ENCODE measurements around the gene PCNX1.
"Not testable (repeated sequence)": the region's sequence is repeated elsewhere in the genome, so short reads cannot be mapped to it uniquely, and the experiment has no call there.

Gene PCNX1

DNA sequence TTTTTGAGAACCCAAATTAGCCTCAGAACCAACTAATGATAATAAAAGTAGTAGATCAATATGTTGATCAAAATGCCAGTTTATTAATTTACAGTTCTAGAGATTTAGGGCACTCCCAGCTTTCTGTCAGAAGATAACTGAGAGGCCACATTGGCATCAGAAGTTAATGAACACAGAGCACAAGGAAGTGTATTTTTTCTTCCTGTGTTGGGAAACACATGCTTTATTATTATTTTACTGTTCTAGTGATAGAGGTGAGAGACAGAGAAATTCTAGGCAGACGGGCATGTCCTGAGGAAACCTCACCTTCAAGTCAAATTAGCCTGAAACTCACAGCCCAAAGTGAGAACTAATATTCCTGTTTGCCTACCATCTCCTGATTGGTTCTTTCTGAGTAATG is 213.7 kb downstream of the PCNX1 start:
- no peak for DNase-seq (ENCODE audit: low spot score in 2 of 2)
- H3K27ac Mint-ChIP-seq, result no peak overlapping the region
- H3K4me1 Mint-ChIP-seq, result peaks cover 22% of the 10 kb centered on the region
- H3K4me3 Mint-ChIP-seq, result no peak overlapping the region
- no peaks in the 10 kb centered on the region for H3K9me3 Mint-ChIP-seq
- H3K27me3 Mint-ChIP-seq, result no peaks in the 10 kb centered on the region
- ATAC-seq (ENCODE audit: low read depth), result no peak
- no peaks in the 10 kb centered on the region for H3K36me3 Mint-ChIP-seq

DNA sequence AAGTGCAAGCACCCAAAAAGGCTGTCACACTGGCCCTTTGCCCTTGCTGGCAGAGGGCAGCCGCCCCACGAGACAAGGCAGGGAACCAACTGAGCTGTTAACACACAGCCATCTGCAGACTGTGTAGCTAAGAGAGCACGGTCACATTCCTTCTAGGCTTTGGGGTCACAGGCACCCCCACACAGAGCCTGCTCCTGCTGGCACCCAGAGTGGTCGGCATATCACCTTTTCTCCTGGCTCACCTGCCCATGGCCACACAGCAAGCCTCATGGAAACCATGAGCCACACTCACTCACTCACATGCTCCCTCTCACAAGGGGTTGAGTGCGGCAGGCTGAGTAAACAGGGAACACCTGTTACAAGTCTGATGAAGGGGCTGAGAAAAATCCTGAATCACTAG is 214.5 kb downstream of the PCNX1 start:
- H3K9me3 Mint-ChIP-seq, result no peaks in the 10 kb centered on the region
- ATAC-seq (ENCODE audit: low read depth) (no peak), DNase-seq (ENCODE audit: low spot score in 2 of 2) (no peak)
- H3K4me1 Mint-ChIP-seq, result peaks cover 16% of the 10 kb centered on the region
- H3K27me3 Mint-ChIP-seq, result no peaks in the 10 kb centered on the region
- no peak overlapping the region for H3K4me3 Mint-ChIP-seq
- no peaks in the 10 kb centered on the region for H3K36me3 Mint-ChIP-seq
- no peak overlapping the region for H3K27ac Mint-ChIP-seq

DNA sequence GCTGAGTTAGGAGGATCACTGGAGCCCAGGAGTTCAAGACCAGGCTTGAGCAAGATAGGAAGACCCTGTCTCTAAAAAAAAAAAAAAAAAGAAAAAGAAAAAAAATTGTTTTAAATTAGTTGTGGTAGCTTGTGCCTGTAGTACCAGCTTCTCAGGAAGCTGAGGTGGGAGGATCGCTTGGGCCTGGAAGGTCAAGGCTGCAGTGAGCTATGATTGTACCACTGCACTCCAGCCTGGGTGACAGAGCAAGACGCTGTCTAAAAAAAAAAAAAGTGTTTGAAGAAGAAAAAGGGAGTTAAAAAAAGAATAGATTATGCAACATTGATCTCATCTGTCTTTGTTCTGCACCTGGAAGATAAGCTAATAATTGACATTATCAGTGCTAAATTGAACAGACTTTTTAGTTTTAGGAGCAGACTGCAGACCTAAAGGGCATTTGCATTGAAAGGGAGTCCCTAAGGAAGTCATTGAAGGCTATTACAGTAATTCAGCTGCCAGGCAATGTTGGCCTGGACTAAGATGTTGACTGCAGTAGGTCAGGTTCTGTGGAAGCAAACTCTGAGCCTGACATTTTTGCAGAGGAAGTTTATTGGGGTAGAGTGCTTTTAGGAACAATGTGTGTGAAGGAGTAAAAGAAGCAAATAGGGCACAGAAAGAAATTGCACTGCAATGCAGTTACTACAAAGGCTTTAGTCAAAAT is 215.8 kb downstream of the PCNX1 start:
- H3K9me3 Mint-ChIP-seq, result no peaks in the 10 kb centered on the region
- H3K4me3 Mint-ChIP-seq, result no peak overlapping the region
- no peaks in the 10 kb centered on the region for H3K36me3 Mint-ChIP-seq
- no peak overlapping the region for H3K27ac Mint-ChIP-seq
- no peak for ATAC-seq (ENCODE audit: low read depth)
- peaks cover 6% of the 10 kb centered on the region for H3K4me1 Mint-ChIP-seq
- no peaks in the 10 kb centered on the region for H3K27me3 Mint-ChIP-seq
- no peak for DNase-seq (ENCODE audit: low spot score in 2 of 2)

- H3K36me3 Mint-ChIP-seq, result no peaks in the 10 kb centered on the region
- H3K27me3 Mint-ChIP-seq, result no peaks in the 10 kb centered on the region
- no peak overlapping the region for H3K27ac Mint-ChIP-seq
- no peak for DNase-seq (ENCODE audit: low spot score in 2 of 2)
- no peak overlapping the region for H3K4me3 Mint-ChIP-seq
- ATAC-seq (ENCODE audit: low read depth), result no peak
- H3K9me3 Mint-ChIP-seq, result no peaks in the 10 kb centered on the region
- H3K4me1 Mint-ChIP-seq, result peaks cover 2% of the 10 kb centered on the region
These were observed 216.4 kb downstream of the PCNX1 start for GRCh38 chr14:71123579-71124135.

DNA sequence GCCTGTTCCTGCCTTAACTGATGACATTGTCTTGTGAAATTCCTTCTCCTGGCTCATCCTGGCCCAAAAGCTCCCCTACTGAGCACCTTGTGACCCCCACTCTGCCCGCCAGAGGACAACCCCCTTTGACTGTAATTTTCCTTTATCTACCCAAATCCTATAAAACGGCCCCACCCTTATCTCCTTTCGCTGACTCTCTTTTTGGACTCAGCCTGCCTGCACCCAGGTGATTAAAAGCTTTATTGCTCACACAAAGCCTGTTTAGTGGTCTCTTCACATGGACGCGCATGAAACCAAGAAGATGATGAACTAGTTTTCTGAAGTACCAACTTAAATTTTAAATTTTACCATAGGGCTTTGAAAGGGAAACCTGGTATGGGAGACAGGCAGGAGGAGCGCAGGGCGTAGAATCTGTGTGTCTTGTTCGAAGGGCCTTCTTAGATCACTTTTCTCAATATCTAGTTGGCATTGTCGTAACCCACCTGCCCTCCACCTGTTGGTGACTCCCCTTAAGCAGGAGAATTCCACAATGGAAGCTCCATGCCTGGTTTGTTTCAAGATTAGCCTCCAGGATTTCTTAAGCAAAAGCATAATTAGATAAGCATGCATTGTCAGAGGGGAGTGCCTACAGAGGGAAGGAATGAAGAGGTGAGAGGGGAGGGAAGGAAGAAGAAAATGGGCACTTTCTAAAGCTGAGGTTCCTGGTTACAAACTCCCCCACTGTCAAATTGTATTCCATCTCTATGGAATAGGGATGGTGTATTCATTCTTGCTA is 222.6 kb downstream of the PCNX1 start:
- not testable (repeated sequence) for H3K4me1 Mint-ChIP-seq; DNase-seq (ENCODE audit: low spot score in 2 of 2); H3K36me3 Mint-ChIP-seq; H3K9me3 Mint-ChIP-seq; H3K27me3 Mint-ChIP-seq; ATAC-seq (ENCODE audit: low read depth); H3K4me3 Mint-ChIP-seq
- peak overlapping the region; percentile 28 for H3K27ac Mint-ChIP-seq

- no peaks in the 10 kb centered on the region for H3K36me3 Mint-ChIP-seq
- H3K4me3 Mint-ChIP-seq, result no peak overlapping the region
- H3K27me3 Mint-ChIP-seq, result no peaks in the 10 kb centered on the region
- no peaks in the 10 kb centered on the region for H3K9me3 Mint-ChIP-seq
- H3K4me1 Mint-ChIP-seq, result peaks cover 7% of the 10 kb centered on the region
- H3K27ac Mint-ChIP-seq, result peak overlapping the region; percentile 28
- DNase-seq (ENCODE audit: low spot score in 2 of 2), result no peak
- ATAC-seq (ENCODE audit: low read depth), result peak; percentile 80
These were observed 223.4 kb downstream of the PCNX1 start for GRCh38 chr14:71130491-71131179.

DNA sequence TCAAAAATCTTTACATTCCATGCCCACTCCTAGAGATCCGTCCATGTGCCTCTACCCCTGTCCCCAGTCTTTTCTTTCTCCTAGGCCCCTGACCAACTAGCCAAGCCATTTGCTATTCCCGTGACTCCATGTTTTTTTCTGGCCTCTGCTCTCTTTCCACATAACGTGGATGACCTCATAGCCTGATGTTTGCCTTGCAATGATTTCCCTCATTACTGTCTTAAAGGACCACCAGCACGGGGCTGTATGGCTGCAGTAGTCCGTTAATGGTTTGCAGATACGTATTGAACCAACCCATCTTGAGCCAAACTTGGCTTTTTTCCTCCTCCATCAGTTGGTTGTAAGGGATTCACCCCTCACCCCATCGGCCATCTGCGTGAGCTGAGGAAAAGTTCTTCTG is 226.0 kb downstream of the PCNX1 start:
- Mint-ChIP-seq H3K9me3 (no peaks in the 10 kb centered on the region), H3K27ac (no peak overlapping the region), H3K27me3 (no peaks in the 10 kb centered on the region), H3K4me1 (peaks cover 7% of the 10 kb centered on the region), H3K36me3 (no peaks in the 10 kb centered on the region), H3K4me3 (no peak overlapping the region)
- DNase-seq (ENCODE audit: low spot score in 2 of 2), result no peak
- no peak for ATAC-seq (ENCODE audit: low read depth)

- ATAC-seq (ENCODE audit: low read depth), result no peak
These were observed 228.2 kb downstream of the PCNX1 start for GRCh38 chr14:71135496-71135895.

DNA sequence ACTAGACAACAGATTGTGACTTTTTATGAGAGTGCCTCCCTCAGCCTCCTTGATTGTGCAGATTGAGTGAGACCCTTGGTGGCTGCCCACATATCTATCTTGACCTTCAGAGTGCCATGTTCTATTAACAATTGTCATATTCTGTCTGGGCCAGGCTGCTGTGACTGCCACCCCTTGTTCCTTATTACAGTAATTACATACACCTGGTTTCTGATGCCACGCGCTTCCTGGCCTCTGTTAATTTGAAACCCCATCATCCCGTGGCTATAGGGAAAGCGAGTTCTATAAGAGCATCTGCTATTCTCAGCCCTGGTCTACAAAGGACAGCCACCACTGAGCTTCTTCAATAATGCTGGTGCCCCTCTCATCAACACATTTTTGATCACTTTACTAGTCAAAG is 228.7 kb downstream of the PCNX1 start:
- Mint-ChIP-seq H3K27ac (no peak overlapping the region), H3K36me3 (no peaks in the 10 kb centered on the region), H3K27me3 (peaks cover 1% of the 10 kb centered on the region), H3K9me3 (no peaks in the 10 kb centered on the region), H3K4me1 (peaks cover 8% of the 10 kb centered on the region), H3K4me3 (no peak overlapping the region)
- no peak for ATAC-seq (ENCODE audit: low read depth)
- DNase-seq (ENCODE audit: low spot score in 2 of 2), result no peak

More at GRCh38 chr14:71135496-71135895, 228.2 kb downstream of the PCNX1 start:
- peaks cover 1% of the 10 kb centered on the region for H3K27me3 Mint-ChIP-seq
- H3K27ac Mint-ChIP-seq, result no peak overlapping the region
- DNase-seq (ENCODE audit: low spot score in 2 of 2), result no peak
- H3K36me3 Mint-ChIP-seq, result no peaks in the 10 kb centered on the region
- H3K4me3 Mint-ChIP-seq, result no peak overlapping the region
- peaks cover 12% of the 10 kb centered on the region for H3K4me1 Mint-ChIP-seq
- H3K9me3 Mint-ChIP-seq, result no peaks in the 10 kb centered on the region

DNA sequence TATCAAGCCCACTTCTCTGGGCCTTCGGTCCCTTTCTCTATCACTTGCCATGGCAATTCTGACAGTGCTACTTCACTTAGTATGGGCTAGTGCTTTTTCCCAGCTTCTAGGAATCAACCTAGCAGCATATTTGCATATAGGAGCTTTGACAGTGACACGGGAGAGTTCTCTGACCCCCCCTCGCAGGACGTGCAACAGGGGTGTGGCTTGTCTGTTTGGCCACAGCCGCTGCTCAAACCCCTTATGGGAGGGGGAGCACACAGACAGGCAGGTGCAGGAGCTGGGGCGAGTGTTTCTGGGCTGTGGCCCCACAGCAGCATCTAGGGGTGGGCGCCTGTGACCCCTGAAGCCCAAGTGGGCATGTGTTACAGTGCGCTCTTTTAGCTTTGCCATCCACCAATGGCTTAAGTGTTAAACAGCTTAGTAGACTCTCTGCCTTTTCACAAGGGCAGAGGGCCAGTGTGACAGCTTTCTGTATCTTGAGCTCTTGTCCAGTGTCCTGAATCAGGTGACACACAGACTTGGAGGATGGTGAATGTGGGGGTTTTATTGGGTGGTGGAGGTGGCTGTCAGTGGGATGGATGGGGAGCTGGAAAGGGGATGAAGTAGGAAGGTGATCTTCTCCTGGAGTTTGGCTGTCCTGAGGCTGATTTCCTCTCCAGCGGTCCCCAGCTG is 229.3 kb downstream of the PCNX1 start:
- Mint-ChIP-seq H3K4me3 (no peak overlapping the region), H3K27ac (no peak overlapping the region), H3K27me3 (peaks cover 1% of the 10 kb centered on the region), H3K9me3 (no peaks in the 10 kb centered on the region), H3K36me3 (no peaks in the 10 kb centered on the region), H3K4me1 (peaks cover 7% of the 10 kb centered on the region)
- ATAC-seq (ENCODE audit: low read depth), result no peak
- DNase-seq (ENCODE audit: low spot score in 2 of 2), result no peak

GRCh38 chr14:71137536-71138447 is 230.5 kb downstream of the PCNX1 start:
- Mint-ChIP-seq H3K27me3 (peaks cover 1% of the 10 kb centered on the region), H3K4me3 (no peak overlapping the region), H3K4me1 (peaks cover 16% of the 10 kb centered on the region), H3K9me3 (no peaks in the 10 kb centered on the region), H3K27ac (no peak overlapping the region), H3K36me3 (no peaks in the 10 kb centered on the region)
- DNase-seq (ENCODE audit: low spot score in 2 of 2), result no peak
- ATAC-seq (ENCODE audit: low read depth), result no peak

DNA sequence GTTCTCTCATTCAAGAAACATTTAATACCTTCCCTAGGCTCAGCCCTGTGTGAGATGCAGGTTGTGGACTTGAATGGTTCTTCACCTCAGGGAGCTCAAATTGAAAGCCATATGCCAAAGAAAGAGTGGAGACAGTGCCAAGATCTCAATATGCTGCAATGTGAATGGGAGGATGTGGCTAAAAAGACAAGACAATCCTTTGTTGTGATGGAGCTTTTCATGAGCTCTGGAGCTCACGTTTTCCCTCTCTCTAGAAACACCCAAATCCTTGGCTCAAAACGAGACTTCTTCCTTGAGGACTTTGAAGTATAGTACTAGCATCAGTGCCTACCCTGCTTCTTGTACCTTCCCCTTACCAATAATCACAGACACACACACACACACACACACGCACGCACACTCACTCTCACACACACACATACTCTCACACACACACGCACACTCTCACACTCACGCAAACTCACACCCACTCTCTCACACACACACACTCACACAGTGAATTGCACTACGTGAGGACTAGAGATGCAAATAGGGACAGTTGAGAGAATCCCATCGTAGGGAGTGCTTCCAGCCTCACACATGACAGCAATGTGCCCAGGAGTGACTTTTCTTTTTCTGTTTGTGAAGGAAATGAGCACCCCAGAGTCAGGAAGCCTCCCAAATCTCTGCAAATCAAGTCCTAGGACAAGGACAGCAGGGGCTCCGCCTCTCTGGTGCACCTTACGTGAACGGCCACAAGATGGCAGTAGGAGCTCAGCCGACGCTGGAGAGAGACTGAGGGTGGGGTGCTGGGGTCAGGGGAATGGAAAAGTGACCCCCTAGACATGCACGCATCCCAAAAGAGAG is 231.4 kb downstream of the PCNX1 start:
- Mint-ChIP-seq H3K27ac (no peak overlapping the region), H3K4me1 (peaks cover 16% of the 10 kb centered on the region), H3K9me3 (no peaks in the 10 kb centered on the region), H3K36me3 (no peaks in the 10 kb centered on the region), H3K27me3 (peaks cover 1% of the 10 kb centered on the region), H3K4me3 (no peak overlapping the region)
- peak; percentile 55 to 72 for DNase-seq (ENCODE audit: low spot score in 2 of 2)
- ATAC-seq (ENCODE audit: low read depth), result peak; percentile 79

All from memory B cell (primary cell).